Right ventricle myocardium superior (tissue), 1 donor: ENCODE data around the gene PPP4R1. TPM values are rescaled to one million over a fixed set of nuclear protein-coding genes. Genes with fewer than 3 reads are reported as not detected.
A peak's percentile ranks its signal among the peaks of the same experiment; 100 is the strongest.
"Not testable (repeated sequence)": the region's sequence is repeated elsewhere in the genome, so short reads cannot be mapped to it uniquely, and the experiment has no call there.

Source experiments
- ATAC-seq: fragments of 200-7000 bp; cut with Tn5 transposase; one replicate; pipeline ENCODE4 v1.9.1; 2020; ENCODE audit warnings: mild to moderate bottlenecking; ENCODE audit not compliant: poor library complexity
- DNase-seq: peaks from one replicate; pipeline ENCODE4 v3.0.0-alpha.2; 2020
- intact Hi-C: fragments of 100-400 bp; cut with DNase I; formaldehyde crosslinking; loops from one replicate; pipeline ENCODE4 v1.11.2; 2022
- long read RNA-seq: library from polyadenylated mRNA; unstranded; transcript quantifications from one replicate; pipeline ENCODE4 v2.0.0, GENCODE V29; 2021
- total RNA-seq: library from RNA; stranded (reverse); fragmentation: NEBNext Ultra II Directional; extraction: Animal tissue kit (Norgen Biotek cat#: 25700); gene quantifications from one replicate; pipeline ENCODE4 v1.2.1, GENCODE V29; 2021
- donor health status: DM: no; HTN: yes; CAD: no; lungs with severe emphysema.

Gene PPP4R1
- 55.4 TPM for total RNA-seq
- long read RNA-seq, transcript PPP4R1-202 (20 exons, 3,885 nt), result major isoform, 34 of 91 reads
- long read RNA-seq, transcript PPP4R1-203 (20 exons, 3,925 nt), result minor isoform, 9 of 91 reads
- long read RNA-seq, partial matches to known transcripts, result 22 of 91 reads
- long read RNA-seq, other reads (novel, unspliced or antisense), result 25 of 91 reads

- DNase-seq (peak; percentile 88), ATAC-seq (peak; percentile 76)
- intact Hi-C loops, result no loop called here
These were observed at the start of gene PPP4R1 for GRCh38 chr18:9614401-9615279. TSS of gene PPP4R1 (minus strand) at chr18:9614559. CDS start at chr18:9614484, 75 bp downstream.

DNA sequence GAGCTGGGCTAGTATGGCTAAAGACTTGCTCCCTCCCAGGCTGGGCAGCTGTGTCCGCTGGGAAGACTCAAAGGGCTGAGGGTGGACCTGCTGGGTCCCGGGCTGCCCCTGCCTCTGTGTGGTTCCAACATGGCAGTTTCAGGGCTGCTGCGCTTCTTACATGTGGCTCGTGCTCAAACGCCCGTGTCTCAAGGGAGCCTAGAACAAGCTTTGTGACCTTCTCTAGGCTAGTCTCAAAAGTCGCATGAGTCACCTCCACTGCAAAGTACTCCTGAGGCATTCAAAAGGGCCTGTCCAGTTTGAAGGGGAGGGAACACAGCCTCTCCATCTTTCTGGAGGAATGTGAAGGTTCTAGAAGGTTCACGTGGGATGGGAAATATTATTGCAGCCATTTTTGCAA lies 49.0 kb upstream of the PPP4R1 start:
- intact Hi-C loops, result no loop called here
- no peak for DNase-seq
- no peak for ATAC-seq

- ATAC-seq, result no peak
- intact Hi-C loops, result no loop called here
- DNase-seq, result no peak
These were observed 47.2 kb upstream of the PPP4R1 start for GRCh38 chr18:9661564-9661963.

- DNase-seq, result no peak
- intact Hi-C loops, result loop anchor here (10.0 kb wide), 1 partner anchor 55 kb away; no protein-coding TSS in a partner anchor
- ATAC-seq, result no peak
These were observed 45.4 kb upstream of the PPP4R1 start for GRCh38 chr18:9659499-9660375.

DNA sequence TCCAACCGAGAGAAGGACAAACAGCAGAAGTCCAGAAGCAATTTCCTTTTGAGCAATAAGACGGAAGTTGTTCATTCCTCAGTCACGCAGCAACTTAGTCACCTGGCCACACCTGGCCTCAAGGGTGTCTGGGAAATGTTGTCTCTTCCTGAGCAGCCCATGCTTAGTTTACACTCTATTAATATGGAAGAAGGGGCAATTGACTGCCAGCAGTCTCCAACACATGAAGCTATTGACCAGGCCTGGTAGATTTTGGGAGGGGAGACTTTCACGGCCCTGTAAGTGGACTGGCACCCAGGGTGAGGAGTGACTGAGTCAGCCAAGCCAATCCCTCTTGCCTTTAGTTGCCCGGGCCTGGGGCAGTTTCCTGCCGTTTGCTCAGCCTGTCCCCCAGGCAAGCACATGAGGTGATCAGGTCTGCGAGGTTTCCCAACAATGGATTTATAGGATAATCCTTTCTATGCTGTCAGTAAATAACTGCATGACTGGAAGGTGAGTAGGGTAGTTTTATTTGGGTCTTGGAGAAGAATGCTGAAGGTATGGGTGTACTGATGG lies 43.8 kb upstream of the PPP4R1 start:
- ATAC-seq (no peak), DNase-seq (no peak)
- intact Hi-C loops, result loop anchor here (10.0 kb wide), 1 partner anchor 57 kb away; no protein-coding TSS in a partner anchor

DNA sequence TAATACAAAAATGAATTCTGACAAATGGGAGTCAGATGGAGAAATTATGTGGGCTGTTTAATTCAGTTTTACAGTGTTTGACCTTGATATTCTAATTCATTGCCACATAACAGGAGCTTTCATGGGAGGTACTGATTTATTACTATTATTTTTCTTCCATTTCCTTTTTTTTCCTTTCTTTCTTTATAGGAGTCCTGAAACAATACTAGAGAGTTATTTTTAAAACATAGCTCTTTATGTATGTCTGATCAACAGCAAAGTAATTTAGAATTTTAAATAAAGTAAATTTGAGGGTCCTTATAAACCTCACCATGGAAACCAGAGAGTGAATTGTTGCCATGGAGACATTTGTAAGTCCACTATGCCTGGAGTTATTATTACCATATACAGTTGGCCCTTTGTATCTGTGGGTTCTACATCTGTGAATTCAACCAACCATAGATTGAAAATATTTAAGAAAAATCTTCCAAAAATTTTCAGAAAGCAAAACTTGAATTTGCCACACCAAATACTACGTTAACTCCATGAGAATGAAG lies 40.9 kb upstream of the PPP4R1 start:
- intact Hi-C loops, result loop anchor here (10.0 kb wide), 1 partner anchor 60 kb away; no protein-coding TSS in a partner anchor
- ATAC-seq (no peak), DNase-seq (no peak)

GRCh38 chr18:9653390-9653789 lies 39.0 kb upstream of the PPP4R1 start:
- intact Hi-C loops, result loop anchor here (10.0 kb wide), 1 partner anchor 61 kb away; no protein-coding TSS in a partner anchor
- DNase-seq, result peak; percentile 58
- peak; percentile 41 for ATAC-seq

DNA sequence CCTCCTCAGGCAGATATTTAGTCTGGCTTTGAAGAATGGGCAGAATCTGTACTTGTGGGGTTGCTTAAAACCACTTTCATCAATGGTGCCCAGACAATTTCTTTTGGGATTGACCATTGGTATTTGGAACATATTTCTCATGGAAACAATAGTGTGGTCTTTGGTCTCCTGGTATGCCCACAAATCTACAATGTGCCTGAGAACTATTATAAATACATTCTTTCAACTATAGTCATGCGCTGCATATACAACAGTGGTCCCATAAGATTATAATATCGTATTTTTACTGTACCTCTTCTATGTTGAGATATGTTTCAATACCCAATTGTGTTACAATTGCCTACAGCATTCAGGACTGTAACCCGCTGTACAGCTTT lies 34.8 kb upstream of the PPP4R1 start:
- DNase-seq, result no peak
- no peak for ATAC-seq
- intact Hi-C loops, result no loop called here

DNA sequence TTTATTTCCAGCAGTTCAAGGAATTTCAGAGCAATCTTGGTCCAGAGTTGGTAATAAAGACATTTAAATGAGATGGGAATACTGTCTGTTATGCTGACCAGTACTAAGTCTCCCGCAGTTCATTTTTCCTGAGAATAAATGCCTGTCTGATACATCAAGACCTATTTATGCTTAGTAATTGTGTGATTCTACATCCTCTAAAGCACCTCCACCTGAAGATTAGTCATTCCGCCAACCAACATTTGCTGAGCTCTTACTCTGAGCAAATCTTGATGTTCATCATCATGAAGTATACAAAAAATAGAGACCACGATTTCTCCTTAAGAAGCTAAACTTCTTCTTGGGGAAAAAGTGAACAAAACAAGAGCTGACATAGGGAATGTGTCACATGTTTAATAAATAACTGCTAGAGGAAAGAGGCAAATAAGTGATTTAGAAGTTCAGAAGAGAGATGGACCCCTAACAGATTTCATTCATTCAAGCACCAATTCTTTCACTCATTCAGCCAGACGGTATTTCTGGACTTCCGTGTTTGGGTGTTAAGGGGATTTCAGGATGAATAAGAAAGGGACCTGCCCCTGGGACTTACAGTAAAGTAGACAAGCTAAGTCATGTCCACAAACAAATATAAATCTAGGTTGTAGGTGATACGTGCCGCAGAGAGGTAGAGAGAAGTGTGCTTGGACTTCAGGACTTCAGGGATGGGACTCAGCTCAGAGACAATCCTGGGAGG lies 34.2 kb upstream of the PPP4R1 start:
- no peak for ATAC-seq
- no peak for DNase-seq
- intact Hi-C loops, result no loop called here

GRCh38 chr18:9647496-9648323 lies 33.4 kb upstream of the PPP4R1 start:
- ATAC-seq (no peak), DNase-seq (no peak)
- intact Hi-C loops, result no loop called here

GRCh38 chr18:9643549-9643948 lies 29.2 kb upstream of the PPP4R1 start:
- DNase-seq, result no peak
- peak; percentile 95 for ATAC-seq
- intact Hi-C loops, result no loop called here

- peak; percentile 8 for ATAC-seq
- intact Hi-C loops, result no loop called here
- DNase-seq, result no peak
These were observed 28.6 kb upstream of the PPP4R1 start for GRCh38 chr18:9642799-9643462.

- intact Hi-C loops, DNase-seq, ATAC-seq: not testable (repeated sequence)
These were observed 26.7 kb upstream of the PPP4R1 start for GRCh38 chr18:9641081-9641480.

DNA sequence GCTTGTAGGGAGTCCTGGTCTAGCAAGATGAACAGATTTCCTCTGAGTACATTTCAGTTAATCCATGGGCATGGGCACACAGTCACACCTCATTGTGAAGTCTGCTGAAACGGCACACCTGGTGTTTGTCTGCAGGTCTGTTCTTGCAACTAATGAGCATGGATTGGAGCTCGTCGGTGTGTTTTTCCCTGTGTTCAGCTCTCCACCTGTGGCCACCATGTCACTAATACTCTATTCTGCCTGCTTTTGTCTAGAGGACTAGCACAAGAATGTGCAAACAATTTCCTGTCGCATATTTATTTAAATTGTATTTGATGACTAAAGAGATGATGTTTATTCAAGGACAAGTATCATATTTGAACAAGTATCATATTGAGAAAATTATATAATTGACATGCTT lies 24.5 kb upstream of the PPP4R1 start:
- DNase-seq, result no peak
- ATAC-seq, result no peak
- intact Hi-C loops, result no loop called here

GRCh38 chr18:9637036-9637767 lies 22.8 kb upstream of the PPP4R1 start:
- DNase-seq (no peak), ATAC-seq (no peak)
- intact Hi-C loops, result no loop called here

- intact Hi-C loops, result no loop called here
- DNase-seq, result no peak
- ATAC-seq, result no peak
These were observed 20.5 kb upstream of the PPP4R1 start for GRCh38 chr18:9634856-9635255.
